HepG2 (cell line): ENCODE data around the gene KXD1. TPM values are rescaled to one million over a fixed set of nuclear protein-coding genes. Genes with fewer than 3 reads are reported as not detected.
A peak's percentile ranks its signal among the peaks of the same experiment; 100 is the strongest.

Experiments used
- ARID4A ChIP-seq: sonication (generic); formaldehyde crosslinking; IDR thresholded peaks from 2 replicates; pipeline ENCODE4 v1.5.0; 2020; ENCODE audit warnings: mild to moderate bottlenecking, missing genetic modification reagents, borderline replicate concordance
- BRD4 ChIP-seq: sonication (generic); formaldehyde crosslinking; IDR thresholded peaks from 2 replicates; pipeline ENCODE4 v1.4.0; 2020; ENCODE audit warnings: missing genetic modification reagents
- CCDC6 ChIP-seq: sonication (generic); formaldehyde crosslinking; IDR thresholded peaks from 2 replicates; pipeline ENCODE4 v1.8.1; 2022; ENCODE audit warnings: mild to moderate bottlenecking, missing genetic modification reagents, moderate library complexity
- MIXL1 ChIP-seq: IDR thresholded peaks from 2 replicates; pipeline ENCODE4 v1.6.1; 2016
- POLR2G ChIP-seq: fragments of 200-400 bp; formaldehyde crosslinking; IDR thresholded peaks from 2 replicates; pipeline ENCODE4 v1.6.1; 2018; ENCODE audit warnings: mild to moderate bottlenecking, low read depth, low read length, moderate library complexity
- THAP11 ChIP-seq: IDR thresholded peaks from 2 replicates; pipeline ENCODE4 v1.6.1; 2016; ENCODE audit warnings: missing biosample characterization, missing genetic modification reagents
- ZHX1 ChIP-seq: sonication (generic); formaldehyde crosslinking; IDR thresholded peaks from 2 replicates; pipeline ENCODE4 v1.8.1; 2022; ENCODE audit warnings: low read depth, mild to moderate bottlenecking, missing genetic modification reagents
- ZNF274 ChIP-seq: sonication (generic); formaldehyde crosslinking; IDR thresholded peaks from 2 replicates; pipeline ENCODE4 v1.5.1; 2020; ENCODE audit warnings: mild to moderate bottlenecking, missing genetic modification reagents
- ZNF484 ChIP-seq: sonication (generic); formaldehyde crosslinking; IDR thresholded peaks from 2 replicates; pipeline ENCODE4 v1.5.1; 2020; ENCODE audit warnings: mild to moderate bottlenecking, low read depth, missing genetic modification reagents, borderline replicate concordance
- ZNF513 ChIP-seq: sonication (generic); formaldehyde crosslinking; conservative IDR thresholded peaks from 2 replicates; pipeline ENCODE4 v1.5.0; 2020; ENCODE audit warnings: missing genetic modification reagents
- ZNF776 ChIP-seq: sonication (generic); formaldehyde crosslinking; IDR thresholded peaks from 2 replicates; pipeline ENCODE4 v1.4.0; 2020; ENCODE audit warnings: mild to moderate bottlenecking, missing genetic modification reagents
- polyA plus RNA-seq, 8 experiments: library from polyadenylated mRNA; depleted of rRNA in 3 of 8; stranded (reverse) in 7 of 8; unstranded in 1 of 8; fragments of >200 nt; fragmentation: Illumina TruSeq in 4 of 8; extraction: Trizol in 4 of 8; gene quantifications; 2 replicates each; pipeline versions ENCODE4 v1.2.1 to v1.2.3, GENCODE V29; 2011 to 2016; ENCODE audit warnings: low read depth in 4 of 8, missing spikeins in 1 of 8, mixed read lengths in 1 of 8; ENCODE audit not compliant: insufficient read depth in 1 of 8
- total RNA-seq, 5 experiments: library from RNA; depleted of rRNA; stranded (reverse); fragments of >200 nt; fragmentation: Illumina TruSeq; extraction: Trizol; gene quantifications; 2 replicates each; pipeline ENCODE4 v1.2.3, GENCODE V29; 2016; ENCODE audit warnings: low read depth in 1 of 5
- TF ChIP-seq, protein P1 (sequence below): sonication (generic); formaldehyde crosslinking; IDR thresholded peaks from 2 replicates; pipeline ENCODE4 v1.5.0; 2020; ENCODE audit warnings: mild to moderate bottlenecking, missing genetic modification reagents, borderline replicate concordance
- TF ChIP-seq, protein P2 (sequence below): IDR thresholded peaks from 2 replicates; pipeline ENCODE4 v1.6.1; 2016; ENCODE audit warnings: low read depth, borderline replicate concordance
- TF ChIP-seq, protein P3 (sequence below): sonication (generic); formaldehyde crosslinking; IDR thresholded peaks from 2 replicates; pipeline ENCODE4 v1.8.0; 2022; ENCODE audit warnings: mild to moderate bottlenecking, missing genetic modification reagents; ENCODE audit not compliant: insufficient replicate concordance

The KXD1 gene
- total and polyA plus RNA-seq, 2 of the 13 experiments (the other 11 are each of a cell fraction or from before 2014, with no cell fraction given) = 44.6 to 143 TPM

DNA sequence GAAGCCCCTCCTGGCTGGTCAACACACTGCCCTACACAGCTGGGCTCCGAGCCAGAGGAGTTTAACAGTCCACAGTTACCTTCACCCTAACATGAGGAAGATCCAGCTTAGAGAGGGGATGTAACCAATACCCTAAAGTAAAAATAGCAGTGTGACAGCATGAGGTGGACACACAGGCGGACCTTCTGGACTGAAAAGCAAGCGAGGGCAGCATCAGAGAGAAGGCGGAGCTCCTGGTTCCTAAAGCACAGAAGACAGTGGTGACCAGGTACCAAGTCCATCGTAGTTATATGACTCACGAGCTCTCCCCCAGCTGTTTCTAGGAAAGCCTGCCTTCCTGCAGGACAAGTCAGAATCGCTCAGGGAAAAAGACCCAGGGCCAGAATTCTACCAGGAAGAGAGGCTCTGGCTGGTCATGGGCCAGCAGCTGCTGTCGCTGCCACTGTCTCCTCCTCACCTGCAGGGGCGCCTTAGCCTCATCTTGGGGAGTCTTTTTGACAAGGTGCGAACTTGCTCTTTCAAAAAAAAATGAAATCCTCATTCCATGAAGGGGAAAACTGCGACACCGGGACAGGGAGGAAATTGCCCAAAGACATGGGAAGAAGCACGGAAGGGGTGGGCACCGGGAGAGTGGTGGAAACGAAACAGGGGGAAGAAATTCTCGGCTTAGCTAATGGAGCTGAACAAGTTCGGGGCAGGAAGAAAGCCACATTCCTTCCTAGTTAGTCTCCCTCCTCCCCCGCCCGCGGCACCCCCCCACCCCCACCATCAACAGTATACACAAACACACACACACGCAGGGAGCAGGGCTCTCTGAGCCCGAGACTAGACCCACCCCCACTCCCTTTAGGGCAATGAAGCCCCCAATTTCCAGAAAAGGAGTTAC, 37.5 kb upstream of the KXD1 start (continued):
- TF ChIP-seq, protein P1, sequence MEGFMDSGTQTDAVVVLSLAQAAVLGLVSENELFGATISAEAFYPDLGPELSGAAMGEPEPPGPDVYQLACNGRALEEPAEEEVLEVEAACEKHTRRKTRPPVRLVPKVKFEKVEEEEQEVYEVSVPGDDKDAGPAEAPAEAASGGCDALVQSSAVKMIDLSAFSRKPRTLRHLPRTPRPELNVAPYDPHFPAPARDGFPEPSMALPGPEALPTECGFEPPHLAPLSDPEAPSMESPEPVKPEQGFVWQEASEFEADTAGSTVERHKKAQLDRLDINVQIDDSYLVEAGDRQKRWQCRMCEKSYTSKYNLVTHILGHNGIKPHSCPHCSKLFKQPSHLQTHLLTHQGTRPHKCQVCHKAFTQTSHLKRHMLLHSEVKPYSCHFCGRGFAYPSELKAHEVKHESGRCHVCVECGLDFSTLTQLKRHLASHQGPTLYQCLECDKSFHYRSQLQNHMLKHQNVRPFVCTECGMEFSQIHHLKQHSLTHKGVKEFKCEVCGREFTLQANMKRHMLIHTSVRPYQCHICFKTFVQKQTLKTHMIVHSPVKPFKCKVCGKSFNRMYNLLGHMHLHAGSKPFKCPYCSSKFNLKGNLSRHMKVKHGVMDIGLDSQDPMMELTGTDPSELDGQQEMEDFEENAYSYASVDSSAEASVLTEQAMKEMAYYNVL (CRISPR knock-in tag) = peak; percentile 67
- TF ChIP-seq, protein P2, sequence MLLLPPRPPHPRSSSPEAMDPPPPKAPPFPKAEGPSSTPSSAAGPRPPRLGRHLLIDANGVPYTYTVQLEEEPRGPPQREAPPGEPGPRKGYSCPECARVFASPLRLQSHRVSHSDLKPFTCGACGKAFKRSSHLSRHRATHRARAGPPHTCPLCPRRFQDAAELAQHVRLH (CRISPR knock-in tag) = peak; percentile 54; the same call in 1 of the 2 replicates
- peak; percentile 66; the same call in 1 of the 2 replicates for TF ChIP-seq MIXL1 (CRISPR knock-in tag)
- TF ChIP-seq ARID4A (CRISPR knock-in tag) = peak; percentile 31; the same call in 1 of the 2 replicates
- no peak for TF ChIP-seq ZNF776 (CRISPR knock-in tag)
- TF ChIP-seq THAP11 (CRISPR knock-in tag) = peak; percentile 49; the same call in 1 of the 2 replicates
- TF ChIP-seq BRD4 (CRISPR knock-in tag) = no peak
- TF ChIP-seq CCDC6 (CRISPR knock-in tag) = no peak
- TF ChIP-seq, protein P3, sequence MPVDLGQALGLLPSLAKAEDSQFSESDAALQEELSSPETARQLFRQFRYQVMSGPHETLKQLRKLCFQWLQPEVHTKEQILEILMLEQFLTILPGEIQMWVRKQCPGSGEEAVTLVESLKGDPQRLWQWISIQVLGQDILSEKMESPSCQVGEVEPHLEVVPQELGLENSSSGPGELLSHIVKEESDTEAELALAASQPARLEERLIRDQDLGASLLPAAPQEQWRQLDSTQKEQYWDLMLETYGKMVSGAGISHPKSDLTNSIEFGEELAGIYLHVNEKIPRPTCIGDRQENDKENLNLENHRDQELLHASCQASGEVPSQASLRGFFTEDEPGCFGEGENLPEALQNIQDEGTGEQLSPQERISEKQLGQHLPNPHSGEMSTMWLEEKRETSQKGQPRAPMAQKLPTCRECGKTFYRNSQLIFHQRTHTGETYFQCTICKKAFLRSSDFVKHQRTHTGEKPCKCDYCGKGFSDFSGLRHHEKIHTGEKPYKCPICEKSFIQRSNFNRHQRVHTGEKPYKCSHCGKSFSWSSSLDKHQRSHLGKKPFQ (CRISPR knock-in tag) = peak; percentile 25
- no peak for TF ChIP-seq ZHX1
- no peak for TF ChIP-seq ZNF513
- peak; percentile 63 for TF ChIP-seq POLR2G
- no peak for TF ChIP-seq ZNF484 (CRISPR knock-in tag)
- no peak for TF ChIP-seq ZNF274
